ENCODE data around the gene FAM118B. TPM values are rescaled to one million over a fixed set of nuclear protein-coding genes. Genes with fewer than 3 reads are reported as not detected.

Gene FAM118B
- total and polyA plus RNA-seq, 2 donors from 2014 or later: 14.0 to 21.5 TPM

DNA sequence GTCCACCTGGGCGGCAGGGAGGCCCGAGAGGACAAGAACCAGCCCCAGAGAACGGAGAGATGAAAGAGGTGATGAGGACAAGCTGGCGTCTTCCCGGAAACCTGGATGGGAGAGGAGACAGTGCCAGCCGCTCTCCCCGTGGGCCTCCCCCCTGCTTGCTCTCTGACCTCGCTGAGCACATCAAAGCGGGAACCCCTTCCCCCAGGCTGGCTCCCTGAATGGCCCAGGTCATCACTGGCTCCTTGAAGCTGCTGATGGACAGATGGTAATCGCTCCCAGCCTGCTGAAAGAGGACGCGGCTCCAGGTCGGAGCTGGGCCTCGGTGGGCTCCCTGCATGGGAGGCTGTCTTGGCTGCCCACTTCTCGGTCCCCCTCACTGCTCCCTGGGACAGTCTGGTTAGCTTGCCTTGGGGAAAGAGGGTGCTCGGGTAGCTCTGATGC lies 18.5 kb upstream of the FAM118B start:
- TF ChIP-seq, protein P1, sequence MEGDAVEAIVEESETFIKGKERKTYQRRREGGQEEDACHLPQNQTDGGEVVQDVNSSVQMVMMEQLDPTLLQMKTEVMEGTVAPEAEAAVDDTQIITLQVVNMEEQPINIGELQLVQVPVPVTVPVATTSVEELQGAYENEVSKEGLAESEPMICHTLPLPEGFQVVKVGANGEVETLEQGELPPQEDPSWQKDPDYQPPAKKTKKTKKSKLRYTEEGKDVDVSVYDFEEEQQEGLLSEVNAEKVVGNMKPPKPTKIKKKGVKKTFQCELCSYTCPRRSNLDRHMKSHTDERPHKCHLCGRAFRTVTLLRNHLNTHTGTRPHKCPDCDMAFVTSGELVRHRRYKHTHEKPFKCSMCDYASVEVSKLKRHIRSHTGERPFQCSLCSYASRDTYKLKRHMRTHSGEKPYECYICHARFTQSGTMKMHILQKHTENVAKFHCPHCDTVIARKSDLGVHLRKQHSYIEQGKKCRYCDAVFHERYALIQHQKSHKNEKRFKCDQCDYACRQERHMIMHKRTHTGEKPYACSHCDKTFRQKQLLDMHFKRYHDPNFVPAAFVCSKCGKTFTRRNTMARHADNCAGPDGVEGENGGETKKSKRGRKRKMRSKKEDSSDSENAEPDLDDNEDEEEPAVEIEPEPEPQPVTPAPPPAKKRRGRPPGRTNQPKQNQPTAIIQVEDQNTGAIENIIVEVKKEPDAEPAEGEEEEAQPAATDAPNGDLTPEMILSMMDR (IDR thresholded peaks at IDR 0.05; ENCODE audit: borderline replicate concordance, extremely low read depth, insufficient read depth): no peak
- Histone ChIP-seq H3K9me3 (ENCODE audit: control insufficient read depth in 2 of 3, insufficient read depth in 1 of 3, low read length in 3 of 3) (peaks cover 0 to 4% (median 0%) of the 10 kb centered on the region in 3 donors), H3K36me3 (ENCODE audit: control insufficient read depth in 2 of 3, insufficient read depth in 3 of 3, low read length in 3 of 3) (peaks cover 3 to 12% (median 3%) of the 10 kb centered on the region in 3 donors), H3K4me1 (ENCODE audit: control insufficient read depth in 2 of 3, insufficient read depth in 2 of 3, low read depth in 1 of 3, low read length in 3 of 3) (no peaks in the 10 kb centered on the region), H3K4me3 (ENCODE audit: low read length in 3 of 3) (no peak overlapping the region), H3K27ac (ENCODE audit: low read depth in 2 of 2, low read length in 2 of 2) (no peak overlapping the region), H3K9ac (ENCODE audit: low read length in 3 of 3) (no peak overlapping the region), H3K27me3 (ENCODE audit: control insufficient read depth, insufficient read depth, low read length) (no peaks in the 10 kb centered on the region)
- intact Hi-C loops (cut with DNase I): loop anchor here (5.0 kb wide), 1 partner anchor 271 kb away; no protein-coding TSS in a partner anchor
- DNase-seq (no peak), FAIRE-seq (no peak)

GRCh38 chr11:126194121-126194543 lies 17.4 kb upstream of the FAM118B start:
- H3K27me3 ChIP-seq (ENCODE audit: control insufficient read depth, insufficient read depth, low read length): no peaks in the 10 kb centered on the region
- intact Hi-C loops (cut with DNase I): loop anchor here (5.0 kb wide), 1 partner anchor 272 kb away; no protein-coding TSS in a partner anchor
- H3K36me3 ChIP-seq (ENCODE audit: control insufficient read depth in 2 of 3, insufficient read depth in 3 of 3, low read length in 3 of 3): peaks cover 3 to 12% (median 8%) of the 10 kb centered on the region in 3 donors
- H3K27ac ChIP-seq (ENCODE audit: low read depth in 2 of 2, low read length in 2 of 2): no peak overlapping the region
- FAIRE-seq (peak; percentile 33), DNase-seq (peak in 3 of 5 donors; percentile 48 to 69 (median 67))
- peaks cover 0 to 4% (median 0%) of the 10 kb centered on the region in 3 donors for H3K9me3 ChIP-seq (ENCODE audit: control insufficient read depth in 2 of 3, insufficient read depth in 1 of 3, low read length in 3 of 3)
- H3K4me3 ChIP-seq (ENCODE audit: low read length in 3 of 3): no peak overlapping the region
- H3K9ac ChIP-seq (ENCODE audit: low read length in 3 of 3): no peak overlapping the region
- no peaks in the 10 kb centered on the region for H3K4me1 ChIP-seq (ENCODE audit: control insufficient read depth in 2 of 3, insufficient read depth in 2 of 3, low read depth in 1 of 3, low read length in 3 of 3)
- TF ChIP-seq, protein P1 (IDR thresholded peaks at IDR 0.05; ENCODE audit: borderline replicate concordance, extremely low read depth, insufficient read depth): peak; percentile 77

- Histone ChIP-seq H3K9me3 (ENCODE audit: control insufficient read depth in 2 of 3, insufficient read depth in 1 of 3, low read length in 3 of 3) (peaks cover 0 to 4% (median 0%) of the 10 kb centered on the region in 3 donors), H3K9ac (ENCODE audit: low read length in 3 of 3) (no peak overlapping the region), H3K27me3 (ENCODE audit: control insufficient read depth, insufficient read depth, low read length) (no peaks in the 10 kb centered on the region), H3K27ac (ENCODE audit: low read depth in 2 of 2, low read length in 2 of 2) (no peak overlapping the region), H3K4me3 (ENCODE audit: low read length in 3 of 3) (no peak overlapping the region), H3K36me3 (ENCODE audit: control insufficient read depth in 2 of 3, insufficient read depth in 3 of 3, low read length in 3 of 3) (peaks cover 3 to 12% (median 8%) of the 10 kb centered on the region in 3 donors), H3K4me1 (ENCODE audit: control insufficient read depth in 2 of 3, insufficient read depth in 2 of 3, low read depth in 1 of 3, low read length in 3 of 3) (no peaks in the 10 kb centered on the region)
- TF ChIP-seq, protein P1 (IDR thresholded peaks at IDR 0.05; ENCODE audit: borderline replicate concordance, extremely low read depth, insufficient read depth): no peak
- DNase-seq: no peak
- no peak for FAIRE-seq
- intact Hi-C loops (cut with DNase I): no loop called here
Observed at GRCh38 chr11:126195119-126195518, 16.5 kb upstream of the FAM118B start.

All from kidney (tissue), 14 donors.